Left hindlimb (tissue), 1 donor: ENCODE data around the gene WDR54.
"Not testable (repeated sequence)": the region's sequence is repeated elsewhere in the genome, so short reads cannot be mapped to it uniquely, and the experiment has no call there.

Experiments
- DNase-seq: peaks from one replicate; pipeline ENCODE4 v3.0.0-alpha.2; 2018

WDR54 gene

DNA sequence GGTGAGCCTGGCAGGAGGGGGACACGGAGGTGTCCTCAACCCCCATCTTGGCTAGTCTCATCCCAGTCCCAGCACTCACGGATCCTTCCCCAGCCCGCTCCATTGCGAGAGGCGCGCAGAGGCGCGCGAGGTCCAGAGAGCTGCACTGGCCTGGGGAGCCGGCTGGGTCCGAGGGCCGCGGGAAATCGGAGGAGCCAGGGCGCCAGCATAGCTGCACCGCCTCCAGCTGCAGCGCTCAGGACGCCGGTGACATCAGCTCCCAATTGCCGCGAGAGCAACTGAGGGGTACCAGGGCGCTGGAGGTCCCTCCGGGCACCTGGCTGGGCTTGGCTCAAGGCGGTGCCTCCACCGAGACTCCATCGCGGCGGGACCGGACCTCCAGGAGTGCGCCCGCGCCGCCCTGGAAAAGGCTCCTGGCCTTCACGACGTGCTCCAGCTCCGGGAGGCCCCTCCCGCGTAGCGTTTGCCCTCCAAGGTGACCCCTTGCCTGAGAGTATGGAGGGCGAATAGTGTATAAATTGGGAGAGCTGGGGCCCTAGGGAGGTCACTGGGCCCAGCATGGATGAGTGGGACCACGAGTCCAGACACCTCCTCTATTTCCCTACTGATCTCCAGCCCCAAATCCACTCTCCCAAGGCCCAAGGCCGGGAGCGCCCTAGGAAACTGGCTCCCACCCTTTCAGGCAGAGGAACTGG, 14.7 kb downstream of the WDR54 start:
- DNase-seq: no peak

DNA sequence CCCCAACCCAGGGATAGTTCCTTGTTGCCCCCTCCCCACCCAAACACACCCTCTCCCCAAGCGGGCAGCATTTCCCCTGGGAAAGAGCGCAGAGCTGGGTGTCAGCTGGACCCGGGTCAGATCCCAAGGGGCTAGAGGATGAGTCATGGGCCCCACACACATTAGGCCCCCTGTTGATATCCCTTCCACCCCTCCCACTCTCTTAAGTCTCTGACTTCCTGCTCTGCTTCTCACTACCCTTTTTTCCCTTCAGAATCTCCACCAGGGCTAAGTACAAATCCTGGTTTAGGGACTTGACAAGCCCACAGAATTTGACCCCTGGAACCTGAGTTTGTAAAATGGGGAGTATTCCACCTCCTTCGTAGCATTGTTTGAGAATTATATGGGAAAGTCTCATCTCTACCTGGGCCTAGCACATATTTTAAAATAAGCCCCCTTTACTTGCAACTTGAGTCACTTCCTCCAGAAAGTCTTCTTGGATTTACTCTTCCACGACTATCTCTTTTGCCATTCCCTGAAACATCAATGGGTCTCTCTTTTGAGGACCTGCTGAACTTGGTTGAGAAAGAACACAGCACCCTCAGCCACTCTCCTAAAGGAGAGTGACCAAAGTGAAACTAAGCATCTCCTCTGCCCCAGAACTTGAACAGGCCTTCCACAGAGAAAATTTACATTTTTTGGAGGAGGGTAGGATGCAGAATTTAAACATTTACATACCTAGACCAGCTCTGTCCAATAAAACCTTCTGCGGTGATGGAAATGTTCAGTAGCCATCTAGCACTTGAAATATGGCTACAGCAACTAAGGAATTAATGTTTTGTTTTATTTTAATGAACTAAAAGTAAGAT, 15.5 kb downstream of the WDR54 start:
- no peak for DNase-seq

DNA sequence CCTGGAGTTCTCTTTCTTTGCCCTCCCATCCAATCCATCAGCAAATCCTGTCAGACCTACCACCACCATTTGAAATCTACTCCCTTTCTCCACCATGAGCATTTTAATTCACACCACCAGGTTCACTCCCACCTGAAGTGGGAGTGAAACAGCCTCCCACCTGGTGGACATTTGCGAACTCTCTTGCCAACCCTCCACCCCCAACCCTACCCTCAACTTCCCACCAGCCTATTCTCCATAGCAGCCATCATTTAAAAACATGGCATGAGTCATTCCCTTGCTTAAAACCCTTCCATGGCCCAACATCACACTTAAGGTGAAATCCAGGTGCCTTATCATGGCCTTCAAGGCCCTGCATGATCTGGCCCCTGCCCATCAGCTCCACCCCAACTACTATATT, 16.7 kb downstream of the WDR54 start:
- DNase-seq: no peak

DNA sequence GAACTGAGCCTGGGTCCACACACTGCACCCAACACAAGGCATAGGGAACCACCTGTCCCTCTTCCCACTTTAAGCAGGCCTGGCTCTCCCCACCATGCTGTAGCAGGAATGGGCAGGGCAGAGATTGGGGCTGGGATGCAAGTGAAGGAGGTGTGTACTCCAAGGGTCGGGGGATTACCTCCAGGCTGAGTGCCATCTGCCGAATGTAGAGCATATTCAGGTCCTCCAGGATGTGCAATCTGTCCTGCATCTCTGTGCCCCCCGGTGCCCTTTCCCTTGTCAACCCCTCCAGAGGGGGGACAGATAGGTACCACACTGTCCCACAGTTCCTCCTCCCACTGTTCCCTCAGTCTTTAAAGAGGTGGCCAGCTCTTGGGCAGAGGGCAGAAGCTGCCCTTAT, 17.8 kb downstream of the WDR54 start:
- DNase-seq: no peak

DNA sequence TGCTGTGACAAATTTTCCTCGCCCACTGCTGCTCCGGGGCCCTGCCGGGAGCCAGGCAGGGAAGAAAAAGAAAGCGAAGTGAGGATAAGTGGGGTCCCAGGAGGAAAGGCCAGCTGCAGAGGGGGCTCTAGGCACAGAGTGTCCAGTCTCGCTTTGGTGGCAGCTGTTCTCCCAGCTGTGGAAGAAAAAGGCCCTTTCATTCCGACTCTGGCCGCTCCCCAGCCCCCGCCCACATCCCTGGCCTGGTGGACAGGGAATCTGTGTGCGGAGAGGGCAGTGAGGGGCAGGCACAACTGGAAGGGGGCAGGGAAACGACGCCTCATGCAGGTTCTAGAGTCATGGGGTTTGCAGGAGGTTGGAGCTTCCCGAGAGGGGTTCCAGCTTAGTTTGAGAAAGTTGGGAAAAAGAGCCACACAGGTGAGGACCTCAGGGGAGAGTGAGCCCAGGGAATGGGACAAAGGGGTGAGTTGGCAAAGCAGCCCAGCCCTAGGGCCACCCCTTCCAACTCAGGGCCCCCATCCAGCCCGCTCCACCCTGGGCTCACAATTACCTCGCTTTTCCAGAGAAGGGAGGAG, 18.4 kb downstream of the WDR54 start:
- DNase-seq: peak; percentile 93

DNA sequence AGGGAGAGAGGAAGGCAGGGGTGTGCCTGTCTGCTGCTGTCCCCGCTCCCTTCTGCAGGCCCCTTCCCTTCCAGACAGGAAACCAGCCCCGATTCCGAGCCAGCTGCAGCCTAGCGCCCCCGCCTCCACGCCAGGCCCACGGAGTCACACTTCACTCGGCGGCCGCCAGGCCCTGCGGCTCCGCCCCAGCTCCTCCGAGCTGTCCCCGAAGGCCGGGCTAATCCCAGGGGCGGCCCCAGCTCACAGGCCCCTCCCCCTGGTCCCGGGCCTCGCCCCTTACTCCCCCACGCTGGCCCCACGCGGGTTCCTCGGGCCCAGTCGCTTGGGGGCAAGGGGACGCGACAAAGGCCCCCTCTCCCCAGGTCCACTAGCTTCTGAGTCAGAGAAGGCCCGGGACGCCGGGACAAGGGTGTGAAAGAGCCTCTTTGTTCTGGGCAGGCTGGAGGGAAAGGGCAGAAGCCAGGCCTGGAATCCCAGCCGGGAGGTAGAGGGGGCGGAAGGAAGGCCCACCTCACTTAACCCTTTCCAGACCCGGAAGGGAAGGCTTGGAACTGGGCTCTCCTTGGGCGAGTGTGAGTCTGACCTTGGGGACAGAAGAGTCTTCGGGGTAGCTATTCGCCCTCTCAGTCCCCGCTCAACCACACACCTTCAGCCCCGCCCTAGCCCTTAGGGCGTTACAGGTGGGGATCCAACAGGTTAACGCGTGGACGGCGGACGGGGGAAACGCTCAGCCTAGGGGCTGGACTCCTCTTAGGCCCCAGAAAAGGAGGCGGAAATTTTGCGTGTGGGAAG, 19.0 kb downstream of the WDR54 start:
- peak; percentile 97 for DNase-seq

DNA sequence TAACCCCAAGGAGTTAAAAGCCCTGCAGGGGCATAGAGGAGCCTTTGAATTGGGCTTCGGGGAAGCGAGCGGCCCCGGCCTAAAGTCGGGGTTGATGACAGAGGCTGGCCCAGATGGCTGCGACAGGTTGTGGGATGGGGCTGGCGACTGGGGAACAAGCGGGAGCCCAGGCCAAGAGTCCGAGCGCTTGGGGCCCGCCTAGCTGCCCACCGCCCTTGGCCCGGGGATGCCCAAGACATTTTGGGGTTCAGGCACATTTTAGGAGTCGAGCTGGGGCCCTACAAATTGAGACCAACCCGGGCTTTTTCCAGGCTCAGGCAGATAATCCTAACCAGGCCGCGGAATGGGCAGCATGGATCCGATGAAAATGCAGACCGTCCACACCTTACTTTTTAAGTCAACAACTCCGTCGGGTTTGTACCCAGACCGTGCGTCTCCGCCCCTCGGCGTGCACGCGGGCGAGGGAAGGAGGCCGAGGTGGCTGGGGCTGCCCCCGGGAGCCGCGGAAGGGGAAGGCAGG, 19.7 kb downstream of the WDR54 start:
- no peak for DNase-seq

DNA sequence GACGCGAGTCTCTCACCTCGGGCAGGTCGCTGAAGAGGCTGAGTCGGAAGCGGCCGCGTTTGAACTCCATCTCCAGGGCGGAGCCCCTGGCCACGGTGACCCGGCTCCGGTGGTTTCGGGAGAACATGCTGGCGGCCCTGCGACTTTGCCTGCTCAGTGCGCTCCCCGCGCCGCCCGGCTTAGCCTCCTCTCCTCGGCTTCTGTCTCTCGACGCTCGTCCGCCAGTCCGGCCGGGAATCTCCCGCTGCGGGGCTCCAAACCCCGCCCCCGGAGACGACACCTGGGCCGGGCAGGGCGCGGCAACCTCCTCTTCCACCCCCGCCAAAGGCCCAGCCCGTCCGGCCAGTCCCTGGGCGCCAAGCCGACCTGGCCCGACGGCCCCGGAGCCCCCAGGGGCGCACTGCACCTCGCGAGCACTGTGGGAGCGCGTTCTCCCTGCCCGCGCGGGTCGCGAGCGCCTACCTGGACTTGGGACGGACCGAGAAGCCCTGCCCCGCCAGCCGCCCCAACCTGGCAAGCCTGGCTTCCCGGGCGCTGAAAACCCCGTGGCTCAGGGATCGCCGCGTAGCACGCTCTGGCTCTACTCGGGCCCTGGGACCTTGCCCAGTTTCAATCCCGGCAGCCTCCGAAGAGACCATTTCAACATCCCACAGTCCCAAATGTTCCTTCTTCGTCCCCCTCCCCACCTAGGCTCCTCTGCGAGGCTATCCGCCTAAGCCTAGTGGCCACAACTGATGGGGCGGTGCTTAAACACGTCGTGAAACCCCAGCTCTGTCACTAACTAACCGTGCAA, 20.4 kb downstream of the WDR54 start, which contains the start of gene RTKN:
RTKN (minus strand) TSS at position 248 of the 793 bp plus-strand sequence; CDS start at position 127, 121 bp downstream.
- DNase-seq: no peak

DNA sequence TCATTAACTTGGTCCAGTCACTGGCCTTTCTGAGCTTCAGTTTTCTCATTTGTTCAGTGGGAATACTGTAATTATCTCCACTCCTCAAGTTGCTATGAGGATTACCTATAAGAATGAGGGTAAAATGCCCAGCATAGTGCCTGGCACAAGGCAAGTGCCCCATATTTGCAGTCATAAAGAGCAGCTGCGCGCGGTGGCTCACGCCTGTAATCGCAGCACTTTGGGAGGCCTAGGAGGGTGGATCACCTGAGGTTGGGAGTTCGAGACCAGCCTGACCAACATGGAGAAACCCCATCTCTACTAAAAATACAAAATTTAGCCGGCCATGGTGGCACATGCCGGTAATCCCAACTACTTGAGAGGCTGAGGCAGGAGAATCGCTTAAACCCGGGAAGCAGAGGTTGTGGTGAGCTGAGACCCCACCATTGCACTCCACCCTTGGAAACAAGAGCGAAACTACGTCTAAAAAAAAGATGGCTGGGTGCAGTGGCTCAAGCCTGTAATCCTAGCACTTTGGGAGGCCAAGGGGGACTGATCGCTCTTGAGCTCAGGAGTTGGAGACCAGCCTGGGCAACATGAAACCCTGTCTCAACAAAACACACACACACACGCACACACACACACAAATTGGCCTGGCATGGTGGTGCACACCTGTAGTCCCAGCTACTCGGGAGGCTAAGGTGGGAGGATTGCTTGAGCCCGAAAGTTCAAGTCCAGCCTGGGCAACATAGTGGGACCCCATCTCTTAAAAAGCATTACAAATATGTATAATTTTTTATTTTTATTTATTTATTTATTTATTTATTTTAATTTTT, 21.2 kb downstream of the WDR54 start:
- DNase-seq: not testable (repeated sequence)

DNA sequence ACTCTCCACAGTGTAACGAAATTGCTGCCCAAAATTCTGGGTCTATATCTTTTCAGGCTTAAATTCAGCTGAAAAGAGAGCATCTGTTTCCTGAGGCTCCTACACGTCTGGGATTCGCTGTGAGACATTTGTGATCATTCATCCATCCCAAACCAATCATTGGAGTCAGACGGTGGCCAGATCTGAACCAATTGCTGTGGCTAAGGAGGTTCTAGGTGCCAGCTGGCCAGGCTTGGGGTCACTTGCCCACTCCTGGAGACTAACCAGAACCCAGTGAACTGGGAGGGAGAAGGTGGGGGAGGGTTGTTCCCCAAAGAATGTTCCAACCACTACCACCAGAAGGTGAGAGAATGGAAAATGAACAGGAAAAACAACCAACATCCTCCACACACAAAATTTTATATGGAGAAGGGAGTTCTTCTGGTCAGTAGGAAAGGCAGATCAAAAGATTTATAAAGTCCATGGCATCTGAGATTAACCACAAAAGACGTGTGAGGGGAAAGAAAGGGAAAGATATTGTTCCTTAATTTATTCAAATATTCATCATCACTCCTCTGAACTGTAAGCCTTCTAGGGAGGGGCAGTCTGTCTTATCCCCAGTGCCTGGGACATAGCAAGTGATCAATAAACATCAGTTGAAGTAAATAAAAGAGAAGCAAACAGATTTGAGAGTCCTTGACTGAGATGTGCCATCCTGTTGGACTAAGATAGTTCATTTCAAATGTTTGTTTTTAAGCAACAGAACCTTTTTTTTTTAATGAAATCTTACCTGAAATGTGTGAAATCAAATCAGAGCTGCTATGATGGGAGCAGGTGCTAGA, 23.2 kb downstream of the WDR54 start:
- DNase-seq: no peak

DNA sequence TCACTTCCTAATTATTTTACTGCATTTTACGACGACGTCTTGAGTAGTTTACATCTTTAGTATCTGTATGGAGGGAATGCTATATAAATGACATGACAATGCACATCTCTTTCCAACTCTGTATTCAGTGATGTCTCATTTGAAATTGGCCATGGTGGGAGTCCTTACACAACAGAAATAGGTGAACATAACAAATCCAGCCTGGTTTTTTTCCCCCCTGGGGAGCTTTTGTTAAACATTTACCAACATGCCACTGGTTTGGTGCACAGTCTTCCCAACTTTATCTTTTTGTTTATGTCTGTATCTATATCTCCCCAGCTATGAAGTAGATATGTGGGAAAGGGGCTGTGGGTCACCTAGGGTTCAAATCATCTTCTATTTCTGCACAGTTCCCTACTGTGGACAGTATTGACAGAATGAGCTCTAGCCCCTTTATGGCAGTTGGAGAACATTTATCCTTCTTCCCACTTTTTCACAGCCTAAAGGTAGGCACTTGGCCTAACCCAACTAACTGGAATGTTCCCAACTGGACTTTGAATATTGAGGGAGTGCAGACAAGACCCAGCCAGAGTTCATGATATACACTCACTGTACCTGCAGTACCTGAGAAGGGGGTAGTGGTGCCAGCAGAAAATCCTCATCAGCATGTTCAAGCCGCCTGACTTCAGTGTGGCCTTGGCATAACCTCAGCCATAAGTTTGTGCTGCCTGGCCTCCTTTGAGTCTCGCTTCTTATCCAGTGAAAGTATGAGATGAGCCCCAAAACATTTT, 25.9 kb downstream of the WDR54 start:
- no peak for DNase-seq

DNA sequence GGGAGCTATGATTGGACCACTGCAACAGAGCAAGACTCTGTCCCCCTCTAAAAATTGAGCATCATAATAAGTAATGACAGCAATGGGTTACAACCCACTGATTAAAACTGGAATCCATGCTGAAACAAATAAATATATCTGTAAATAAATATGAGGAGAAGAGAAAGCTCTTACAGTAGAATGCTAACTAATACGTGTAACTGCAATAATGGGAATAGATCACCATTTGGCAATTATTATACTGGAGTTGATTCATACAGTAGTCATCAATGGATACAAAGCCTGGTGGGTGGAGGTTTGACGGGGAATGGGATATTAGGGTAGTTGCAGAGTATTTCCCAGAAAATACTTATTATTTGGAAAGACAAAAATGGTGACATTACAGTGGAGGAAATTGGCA, 27.2 kb downstream of the WDR54 start:
- DNase-seq: no peak

DNA sequence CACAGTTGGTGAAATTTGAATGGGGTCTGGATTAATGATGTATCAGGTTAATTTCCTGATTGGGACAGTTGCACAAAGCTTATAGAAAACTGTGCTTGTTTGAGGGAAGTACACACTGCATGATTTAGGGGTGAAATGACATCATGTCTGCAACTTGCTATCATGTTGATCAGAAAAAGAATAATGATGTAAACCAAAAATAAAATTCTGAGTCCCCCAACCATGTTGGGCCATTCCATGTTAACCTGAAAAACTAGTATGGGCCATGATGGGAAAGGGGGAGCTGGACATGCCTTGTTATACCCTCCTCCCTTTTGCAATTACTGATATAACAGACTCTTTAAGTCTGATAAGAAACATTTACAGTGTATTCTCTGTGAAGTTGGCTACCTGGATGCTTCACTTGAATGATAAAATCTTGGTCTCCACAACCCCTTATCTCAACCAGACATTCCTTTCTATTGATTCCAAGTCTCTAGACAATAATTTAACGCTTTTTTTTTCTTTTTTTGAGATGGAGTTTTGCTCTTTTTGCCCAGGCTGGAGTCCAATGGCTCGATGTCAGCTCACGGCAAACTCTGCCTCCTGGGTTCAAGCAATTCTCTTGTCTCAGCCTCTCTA, 29.1 kb downstream of the WDR54 start:
- no peak for DNase-seq

DNA sequence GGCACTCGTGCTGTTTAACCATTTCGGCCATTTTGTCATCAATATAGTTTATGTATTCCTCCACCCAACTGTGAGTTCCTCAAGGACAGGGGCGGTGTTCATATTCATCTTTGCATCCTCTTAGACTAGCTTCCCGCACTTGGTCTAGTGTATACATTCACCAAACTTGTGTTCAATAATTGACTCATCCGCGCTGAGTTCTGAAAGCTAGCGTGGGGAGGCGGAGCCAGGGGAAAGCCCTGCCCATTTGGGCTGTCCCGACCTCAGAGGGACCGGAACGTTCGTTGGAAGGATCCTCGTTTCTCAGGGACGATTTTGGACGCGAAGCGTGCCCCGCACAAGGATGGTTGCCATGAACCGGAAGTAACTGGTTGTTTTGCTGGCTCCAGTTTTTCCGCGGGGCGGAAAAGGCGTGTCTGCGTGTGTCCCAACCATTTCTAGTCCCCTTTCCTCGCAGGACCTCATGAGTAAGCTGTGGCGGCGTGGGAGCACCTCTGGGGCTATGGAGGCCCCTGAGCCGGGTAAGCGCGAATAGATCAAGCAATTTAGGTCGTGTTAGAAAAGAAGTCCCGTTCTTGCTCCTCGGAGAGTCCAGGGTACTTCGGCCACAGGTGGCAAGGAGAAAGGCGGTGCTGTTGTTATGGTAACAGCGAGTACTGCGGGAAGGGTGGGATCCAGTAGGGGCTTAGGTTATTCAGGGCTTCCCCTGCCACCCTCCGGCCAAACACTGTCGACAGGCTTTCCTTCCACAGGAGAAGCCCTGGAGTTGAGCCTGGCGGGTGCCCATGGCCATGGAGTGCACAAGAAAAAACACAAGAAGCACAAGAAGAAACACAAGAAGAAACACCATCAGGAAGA, 33.4 kb downstream of the WDR54 start, which contains the start of gene INO80B:
INO80B (plus strand) TSS at position 434 of the 858 bp plus-strand sequence; CDS start at position 464, 30 bp downstream.
- peak; percentile 96 for DNase-seq

DNA sequence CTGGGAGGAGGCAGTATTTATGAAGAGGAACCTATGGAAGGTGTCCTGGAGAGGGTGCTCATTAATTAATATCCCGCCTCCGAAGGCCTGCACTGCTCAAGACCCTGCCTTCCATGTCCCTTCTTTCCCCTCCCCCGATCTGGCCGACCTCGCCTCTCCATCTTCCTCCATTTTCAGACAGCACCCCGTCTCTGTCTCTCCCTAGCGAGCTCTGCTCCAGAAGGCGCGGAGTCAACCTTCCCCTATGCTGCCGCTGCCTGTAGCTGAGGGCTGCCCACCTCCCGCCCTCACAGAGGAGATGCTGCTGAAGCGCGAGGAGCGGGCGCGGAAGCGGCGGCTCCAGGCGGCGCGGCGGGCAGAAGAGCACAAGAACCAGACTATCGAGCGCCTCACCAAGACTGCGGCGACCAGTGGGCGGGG, 35.6 kb downstream of the WDR54 start:
- no peak for DNase-seq

DNA sequence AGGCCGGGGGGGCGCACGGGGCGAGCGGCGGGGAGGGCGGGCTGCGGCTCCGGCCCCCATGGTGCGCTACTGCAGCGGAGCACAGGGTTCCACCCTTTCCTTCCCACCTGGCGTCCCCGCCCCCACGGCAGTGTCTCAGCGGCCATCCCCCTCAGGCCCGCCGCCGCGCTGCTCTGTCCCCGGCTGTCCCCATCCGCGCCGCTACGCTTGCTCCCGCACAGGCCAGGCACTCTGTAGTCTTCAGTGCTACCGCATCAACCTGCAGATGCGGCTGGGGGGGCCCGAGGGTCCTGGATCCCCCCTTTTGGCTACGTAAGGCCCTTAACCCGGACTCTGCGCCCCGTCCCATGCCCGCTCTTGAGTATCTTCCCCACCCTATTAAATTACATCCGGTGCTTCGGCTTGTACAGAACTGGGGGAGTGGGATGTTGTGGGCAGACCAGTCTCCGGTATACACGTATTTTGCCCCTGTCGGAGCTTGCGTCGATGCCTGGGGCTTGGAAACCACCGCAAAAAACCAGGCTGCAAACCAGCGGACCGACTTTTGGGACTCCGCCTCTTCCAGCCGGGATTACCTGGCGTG, 36.1 kb downstream of the WDR54 start:
- DNase-seq: peak; percentile 81
